Fibroblast of skin of back (primary cell): Measurements from ENCODE around the gene PHYKPL.
"Not testable (repeated sequence)": the region's sequence is repeated elsewhere in the genome, so short reads cannot be mapped to it uniquely, and the experiment has no call there.

ENCODE experiments used
- DNase-seq: peaks from one replicate; pipeline ENCODE4 v3.0.0-alpha.2; 2013

The PHYKPL gene

GRCh38 chr5:178206166-178207101 is 26.2 kb downstream of the PHYKPL start:
- DNase-seq, result no peak

GRCh38 chr5:178205749-178206047 is 26.9 kb downstream of the PHYKPL start:
- no peak for DNase-seq

DNA sequence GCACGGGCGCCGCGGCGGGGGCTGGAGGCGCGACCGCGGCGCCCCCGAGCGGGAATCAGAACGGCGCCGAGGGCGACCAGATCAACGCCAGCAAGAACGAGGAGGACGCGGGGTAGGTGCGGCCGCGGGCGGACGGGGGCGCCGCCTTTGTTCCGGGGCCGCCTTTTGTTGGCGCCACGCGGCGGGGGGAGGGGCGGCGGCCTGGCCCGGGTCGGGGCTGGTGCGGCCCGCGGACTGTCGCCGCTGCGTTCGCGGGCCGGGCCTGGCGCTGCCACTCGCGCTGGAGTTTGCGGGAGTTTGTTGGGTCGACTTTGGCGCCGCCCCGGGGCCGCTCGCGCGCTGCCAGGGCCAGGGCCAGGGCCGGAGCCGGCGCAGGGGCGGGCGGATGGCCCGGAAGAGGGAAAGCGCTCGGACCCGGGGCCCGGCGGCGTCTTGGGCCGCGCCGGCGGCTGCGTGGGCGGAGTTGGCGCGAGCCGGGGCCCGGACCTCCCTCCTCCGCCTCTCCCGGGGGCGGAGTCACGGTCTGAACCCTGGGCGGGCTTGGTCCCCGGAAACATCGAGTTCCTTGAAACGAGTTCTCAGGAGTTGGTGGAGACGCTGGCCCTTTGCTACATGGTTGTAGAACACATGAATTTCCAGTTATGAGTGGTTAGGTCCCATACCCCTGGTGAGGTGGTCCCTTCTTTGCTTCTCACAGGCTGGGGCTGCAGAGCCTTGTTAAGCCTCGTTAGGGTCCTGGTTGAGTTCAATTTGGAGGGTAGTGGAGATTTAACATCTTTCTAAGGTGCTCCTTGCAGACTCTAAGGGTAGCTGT is 27.5 kb downstream of the PHYKPL start:
- DNase-seq, result peak; percentile 80

DNA sequence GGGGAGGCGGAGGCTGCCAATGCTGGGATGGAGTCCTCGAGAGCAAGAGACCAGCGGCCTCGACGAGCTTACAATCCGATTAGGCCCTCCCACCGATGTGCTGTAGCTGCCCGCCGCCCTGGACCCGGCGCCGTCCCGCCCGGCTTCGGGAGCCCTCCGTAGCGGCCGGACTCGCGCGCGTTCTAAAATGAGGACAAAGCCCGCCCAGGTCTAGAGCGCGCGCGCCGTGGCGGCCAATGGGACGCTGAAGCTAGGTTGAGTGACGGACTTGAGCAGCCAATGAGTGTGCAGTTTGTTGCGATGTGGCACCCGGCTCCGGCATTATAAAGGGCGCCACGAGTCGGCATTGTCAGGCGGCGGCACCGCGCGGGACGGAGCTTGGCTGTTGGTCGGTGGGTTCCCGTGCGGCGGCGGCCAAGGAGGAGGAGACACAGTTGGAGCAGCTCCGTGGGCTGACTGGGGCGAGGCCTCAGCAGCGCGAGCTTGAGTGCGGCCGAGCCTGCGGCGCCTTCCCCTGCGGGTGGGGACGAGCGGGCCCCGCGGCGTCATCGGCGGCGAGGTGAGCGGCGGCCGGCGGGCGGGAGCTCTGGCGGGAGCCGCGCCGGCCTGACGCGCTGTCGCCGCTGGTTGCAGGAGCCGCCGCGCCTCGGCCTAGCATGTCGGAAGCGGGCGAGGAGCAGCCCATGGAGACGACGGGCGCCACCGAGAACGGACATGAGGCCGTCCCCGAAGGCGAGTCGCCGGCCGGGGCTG is 28.2 kb downstream of the PHYKPL start, which contains the start of gene HNRNPAB:
Gene HNRNPAB (plus strand): TSS at position 352 of the 753 bp plus-strand sequence. CDS start 305 bp downstream, at position 657.
- peak; percentile 94 for DNase-seq

- no peak for DNase-seq
These were observed 28.9 kb downstream of the PHYKPL start for GRCh38 chr5:178203670-178204181.

DNA sequence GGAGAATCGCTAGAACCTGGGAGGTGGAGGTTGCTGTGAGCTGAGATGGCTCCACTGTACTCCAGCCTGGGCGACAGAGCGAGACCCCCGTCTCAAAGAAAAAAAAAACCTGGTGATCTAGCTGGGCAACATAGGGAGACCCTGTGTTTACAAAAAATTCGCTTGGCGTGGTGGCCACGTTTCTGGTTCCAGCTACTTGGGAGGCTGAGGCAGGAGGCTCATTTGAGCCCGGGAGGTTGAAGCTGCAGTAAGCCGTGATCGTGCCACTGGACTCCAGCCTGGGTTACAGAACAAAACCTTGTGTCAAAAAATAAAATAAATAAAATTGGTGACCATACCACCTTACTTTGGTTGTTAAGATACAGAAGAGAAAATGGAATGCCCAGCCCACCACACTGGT is 30.1 kb downstream of the PHYKPL start:
- DNase-seq, result no peak

GRCh38 chr5:178201927-178202235 is 30.7 kb downstream of the PHYKPL start:
- peak; percentile 28 for DNase-seq

GRCh38 chr5:178201221-178201926 is 31.2 kb downstream of the PHYKPL start:
- peak; percentile 37 for DNase-seq

GRCh38 chr5:178199581-178200434 is 32.8 kb downstream of the PHYKPL start:
- DNase-seq, result no peak

GRCh38 chr5:178198706-178199105 is 33.9 kb downstream of the PHYKPL start:
- no peak for DNase-seq

DNA sequence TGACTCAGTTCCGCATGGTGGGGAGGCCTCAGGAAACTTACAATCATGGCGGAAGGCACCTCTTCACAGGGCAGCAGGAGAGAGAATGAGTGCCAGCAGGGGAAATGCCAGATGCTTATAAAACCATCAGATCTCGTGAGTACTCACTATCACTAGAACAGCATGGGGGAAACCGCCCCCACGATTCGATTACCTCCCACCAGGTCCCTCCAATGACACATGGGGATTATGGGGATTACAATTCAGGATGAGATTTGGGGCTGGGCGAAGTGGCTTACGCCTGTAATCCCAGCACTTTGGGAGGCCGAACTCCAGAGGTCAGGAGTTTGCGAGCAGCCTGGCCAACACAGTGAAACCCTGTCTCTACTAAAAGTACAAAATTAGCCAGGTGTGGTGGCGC is 34.5 kb downstream of the PHYKPL start:
- DNase-seq, result not testable (repeated sequence)

- DNase-seq, result no peak
These were observed 35.6 kb downstream of the PHYKPL start for GRCh38 chr5:178196986-178197385.

DNA sequence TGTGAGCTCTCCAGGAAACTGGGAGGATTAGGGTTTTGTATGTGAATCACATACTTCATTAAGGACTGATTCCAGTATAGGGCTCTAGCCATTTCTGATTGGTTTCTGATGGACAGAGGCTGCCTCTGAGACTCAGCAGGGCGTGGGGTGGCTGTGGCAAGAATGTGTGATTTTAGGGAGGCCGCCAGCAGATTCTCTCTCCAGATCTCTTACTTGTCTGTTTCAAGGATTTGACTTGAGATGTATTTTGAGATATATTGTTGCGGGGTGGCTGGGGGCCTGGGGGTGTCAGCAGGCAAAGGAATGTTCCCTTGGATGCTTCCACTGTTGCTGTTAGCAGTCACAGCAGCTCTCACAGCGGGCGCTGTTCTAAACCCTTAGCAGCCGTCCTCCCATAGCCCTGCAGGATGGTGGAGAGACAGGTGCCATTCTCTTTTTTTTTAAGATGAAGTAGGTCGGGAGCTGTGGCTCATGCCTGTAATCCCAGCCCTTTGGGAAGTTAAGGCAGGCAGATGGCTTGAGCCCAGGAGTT is 36.3 kb downstream of the PHYKPL start:
- DNase-seq, result peak; percentile 41

GRCh38 chr5:178194026-178194425 is 38.6 kb downstream of the PHYKPL start:
- DNase-seq, result no peak

- DNase-seq, result no peak
These were observed 39.3 kb downstream of the PHYKPL start for GRCh38 chr5:178193251-178193809.

DNA sequence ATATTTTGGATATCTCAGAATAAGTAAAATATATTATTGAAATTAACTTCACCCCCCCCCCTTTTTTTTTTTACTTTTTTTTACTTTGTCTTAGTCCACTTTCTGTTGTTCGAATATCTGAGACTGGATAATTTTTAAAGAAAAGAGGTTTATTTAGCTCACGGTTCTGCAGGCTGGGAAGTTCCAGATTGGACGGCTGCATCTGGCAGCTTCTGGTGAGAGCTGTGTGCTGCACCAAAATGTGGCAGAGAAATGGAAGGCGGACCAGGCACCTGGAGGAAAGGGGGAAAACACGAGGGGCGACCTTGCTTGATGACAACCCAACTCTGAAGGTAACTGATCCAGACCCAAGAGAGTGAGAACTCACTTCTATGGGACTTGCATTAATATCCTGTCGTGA is 39.8 kb downstream of the PHYKPL start:
- DNase-seq, result no peak

- DNase-seq, result no peak
These were observed 40.4 kb downstream of the PHYKPL start for GRCh38 chr5:178192244-178192643.

DNA sequence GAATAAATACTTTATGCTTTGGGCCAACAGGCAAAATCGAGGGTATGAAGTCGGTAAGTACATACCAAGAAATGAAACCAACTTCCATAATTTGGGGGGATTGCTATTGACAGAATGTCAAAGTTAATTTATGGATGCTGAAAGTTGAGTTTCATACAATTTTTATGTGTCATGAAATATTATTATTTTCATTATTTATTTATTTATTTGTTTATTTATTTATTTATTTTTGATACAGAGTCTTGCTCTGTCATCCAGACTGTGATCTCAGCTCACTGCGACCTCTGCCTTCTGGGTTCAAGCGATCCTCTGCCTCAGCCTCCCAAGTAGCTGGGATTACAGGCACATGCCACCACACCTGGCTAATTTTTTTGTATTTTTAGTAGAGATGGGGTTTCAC is 40.9 kb downstream of the PHYKPL start:
- DNase-seq, result no peak

DNA sequence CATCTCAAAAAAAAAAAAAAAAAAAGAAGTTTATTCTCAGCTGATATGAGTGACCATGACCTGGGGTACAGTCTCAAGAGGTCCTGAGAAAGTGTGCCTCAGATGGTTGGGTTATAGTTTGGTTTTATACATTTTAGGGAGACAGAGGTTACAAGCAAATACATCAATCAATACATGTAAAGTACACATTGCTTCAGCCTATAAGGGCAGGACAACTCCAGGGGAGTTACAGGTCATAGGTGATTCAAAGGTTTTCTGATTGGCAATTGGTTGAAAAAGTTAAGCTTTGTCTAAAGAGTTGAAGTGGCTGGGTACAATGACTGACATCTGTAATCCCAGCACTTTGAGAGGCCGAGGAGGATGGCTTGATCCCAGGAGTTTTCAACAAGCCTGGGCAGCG is 43.2 kb downstream of the PHYKPL start:
- no peak for DNase-seq

- DNase-seq, result no peak
These were observed 45.6 kb downstream of the PHYKPL start, which contains the start of gene GMCL2 for GRCh38 chr5:178187014-178187413. Gene GMCL2, minus strand, starts transcription at chr5:178187371. Its CDS starts 72 bp downstream, at chr5:178187299.
